Gastrocnemius medialis (tissue), 4 donors: ENCODE measurements around the gene HIBCH.

Experiments
- CTCF ChIP-seq, 5 experiments: fragments of 450-650 bp in 3 of 5; fragments of 200-600 bp in 2 of 5; sonication (generic) in 2 of 5; IDR thresholded peaks in 4 of 5; conservative IDR thresholded peaks in 1 of 5; 1 replicate in 4 of 5; 2 replicates in 1 of 5; pipeline ENCODE4 v1.5.1; 2016 to 2019; ENCODE audit warnings: antibody characterized with exemption in 5 of 5, mild to moderate bottlenecking in 3 of 5, moderate library complexity in 3 of 5
- POLR2A ChIP-seq, 2 donors: fragments of 450-650 bp; IDR thresholded peaks; one replicate each; pipeline ENCODE4 v1.6.1; 2017; ENCODE audit warnings: antibody characterized with exemption in 2 of 2, mild to moderate bottlenecking in 2 of 2, moderate library complexity in 2 of 2

- TF ChIP-seq POLR2A (IDR thresholded peaks at IDR 0.05), result peak; percentile 59 to 76
- peak; percentile 40 to 78 (median 49) for TF ChIP-seq CTCF (IDR thresholded peaks at IDR 0.05 in 4 of 5, conservative IDR thresholded peaks at IDR 0.05 in 1 of 5)
These were observed at the start of gene HIBCH for GRCh38 chr2:190319555-190320498.
